ENCODE results near the gene MYO9B. TPM values are rescaled to one million over a fixed set of nuclear protein-coding genes. Genes with fewer than 3 reads are reported as not detected.
A peak's percentile ranks its signal among the peaks of the same experiment; 100 is the strongest.

The MYO9B gene
- total and polyA plus RNA-seq, 10 donors: 70.5 to 329 (median 256) TPM

DNA sequence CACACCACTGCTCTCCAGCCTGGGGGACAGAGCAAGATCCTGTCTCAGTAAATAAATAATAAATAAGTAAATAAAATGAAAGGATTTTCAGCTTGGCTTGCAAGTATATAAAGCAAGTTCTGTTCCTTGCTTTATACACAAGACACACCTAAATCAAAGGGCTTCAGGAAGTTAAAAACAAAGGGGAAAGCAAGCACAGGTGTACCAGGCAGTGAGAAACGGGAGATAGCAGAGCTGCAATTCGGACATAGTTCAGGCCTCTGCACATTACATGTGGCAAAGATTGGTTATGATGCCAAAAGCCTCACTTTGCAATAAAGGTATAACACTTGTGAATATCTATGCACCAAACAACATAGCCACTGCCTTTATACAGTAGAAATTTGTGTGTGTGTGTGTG lies 47.5 kb downstream of the MYO9B start:
- intact Hi-C loops (cut with DNase I; ENCODE audit: low total_unique reads): no loop called here
- no peak for DNase-seq
- no peak overlapping the region for H3K4me3 ChIP-seq
- peak overlapping the region in 2 of 8 donors; percentile 91 to 92 for H3K27ac ChIP-seq
- H3K36me3 ChIP-seq: peaks cover 0 to 68% (median 17%) of the 10 kb centered on the region in 6 donors
- WGBS, 5 donors: 93 to 100% (median 98%) methylated on average over 2 of the region's 2 CpGs
- H3K27me3 ChIP-seq (replicated peaks in 1 of 7): no peaks in the 10 kb centered on the region
- TF ChIP-seq, protein P1, sequence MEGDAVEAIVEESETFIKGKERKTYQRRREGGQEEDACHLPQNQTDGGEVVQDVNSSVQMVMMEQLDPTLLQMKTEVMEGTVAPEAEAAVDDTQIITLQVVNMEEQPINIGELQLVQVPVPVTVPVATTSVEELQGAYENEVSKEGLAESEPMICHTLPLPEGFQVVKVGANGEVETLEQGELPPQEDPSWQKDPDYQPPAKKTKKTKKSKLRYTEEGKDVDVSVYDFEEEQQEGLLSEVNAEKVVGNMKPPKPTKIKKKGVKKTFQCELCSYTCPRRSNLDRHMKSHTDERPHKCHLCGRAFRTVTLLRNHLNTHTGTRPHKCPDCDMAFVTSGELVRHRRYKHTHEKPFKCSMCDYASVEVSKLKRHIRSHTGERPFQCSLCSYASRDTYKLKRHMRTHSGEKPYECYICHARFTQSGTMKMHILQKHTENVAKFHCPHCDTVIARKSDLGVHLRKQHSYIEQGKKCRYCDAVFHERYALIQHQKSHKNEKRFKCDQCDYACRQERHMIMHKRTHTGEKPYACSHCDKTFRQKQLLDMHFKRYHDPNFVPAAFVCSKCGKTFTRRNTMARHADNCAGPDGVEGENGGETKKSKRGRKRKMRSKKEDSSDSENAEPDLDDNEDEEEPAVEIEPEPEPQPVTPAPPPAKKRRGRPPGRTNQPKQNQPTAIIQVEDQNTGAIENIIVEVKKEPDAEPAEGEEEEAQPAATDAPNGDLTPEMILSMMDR (IDR thresholded peaks at IDR 0.05 in 8 of 11, conservative IDR thresholded peaks at IDR 0.05 in 3 of 11): no peak
- TF ChIP-seq POLR2A (IDR thresholded peaks at IDR 0.05) (no peak), POLR2AphosphoS5 (IDR thresholded peaks at IDR 0.05) (no peak)
- peaks cover 0 to 6% (median 0%) of the 10 kb centered on the region in 8 donors for H3K9me3 ChIP-seq
- peaks cover 26 to 100% (median 57%) of the 10 kb centered on the region in 6 donors for H3K4me1 ChIP-seq

DNA sequence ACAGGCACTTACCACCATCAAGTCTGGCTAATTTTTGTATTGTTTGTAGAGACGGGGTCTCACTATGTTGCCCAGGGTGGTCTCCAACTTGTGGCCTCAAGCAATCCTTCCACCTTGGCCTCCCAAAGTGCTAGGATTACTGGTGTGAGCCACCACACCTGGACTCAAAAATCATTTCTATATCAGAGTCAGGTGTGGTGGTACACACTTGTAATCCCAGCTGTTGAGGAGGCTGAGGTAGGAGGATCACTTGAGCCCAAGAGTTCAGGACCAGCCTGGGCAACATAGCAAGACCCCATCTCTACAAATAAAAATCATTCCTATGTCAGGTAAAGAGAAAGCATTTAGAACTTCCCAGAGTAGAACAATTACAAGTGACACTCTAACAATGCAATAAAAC lies 48.4 kb downstream of the MYO9B start:
- Histone ChIP-seq H3K9me3 (peaks cover 0 to 6% (median 0%) of the 10 kb centered on the region in 8 donors), H3K4me1 (peaks cover 31 to 100% (median 64%) of the 10 kb centered on the region in 6 donors), H3K36me3 (peaks cover 0 to 70% (median 11%) of the 10 kb centered on the region in 6 donors), H3K4me3 (peak overlapping the region in 1 of 8 donors; percentile 5), H3K27ac (peak overlapping the region in 7 of 8 donors; percentile 90 to 93 (median 91)), H3K27me3 (replicated peaks in 1 of 7) (no peaks in the 10 kb centered on the region)
- intact Hi-C loops (cut with DNase I; ENCODE audit: low total_unique reads): no loop called here
- 91 to 100% (median 100%) methylated on average over 1 of the region's 1 CpG for WGBS, 5 donors
- TF ChIP-seq POLR2A (IDR thresholded peaks at IDR 0.05) (no peak), POLR2AphosphoS5 (IDR thresholded peaks at IDR 0.05) (no peak)
- TF ChIP-seq, protein P1 (IDR thresholded peaks at IDR 0.05 in 8 of 11, conservative IDR thresholded peaks at IDR 0.05 in 3 of 11): no peak
- no peak for DNase-seq

DNA sequence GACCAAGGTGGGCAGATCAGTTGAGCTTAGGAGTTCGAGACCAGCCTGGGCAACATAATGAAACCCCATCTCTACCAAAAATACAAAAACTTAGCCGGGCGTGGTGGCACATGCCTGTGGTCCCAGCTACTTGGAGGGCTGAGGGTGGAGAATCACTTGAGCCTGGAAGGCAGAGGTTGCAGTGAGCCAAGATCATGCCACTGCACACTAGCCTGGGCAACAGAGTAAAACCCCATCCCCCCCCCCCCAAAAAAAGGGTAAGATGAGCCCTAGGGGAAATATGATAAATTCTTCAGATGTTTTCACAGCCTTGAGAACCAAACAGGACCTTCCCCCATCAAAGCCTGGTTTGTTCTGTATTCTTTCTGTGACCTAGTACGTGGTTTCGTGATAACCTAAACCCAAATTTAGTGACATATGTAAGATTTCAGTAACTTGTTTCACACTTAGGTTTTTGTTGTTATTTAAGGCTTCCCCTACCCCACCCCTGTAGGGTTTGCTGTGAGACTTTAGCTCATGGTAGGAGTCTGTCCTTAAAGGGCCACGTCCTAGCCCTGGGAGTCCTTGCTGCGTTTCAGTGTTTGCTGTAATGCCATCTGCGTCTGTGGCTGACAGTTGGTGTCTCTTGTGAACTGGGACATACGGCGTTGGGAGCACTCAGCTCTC lies 49.6 kb downstream of the MYO9B start:
- H3K4me1 ChIP-seq: peaks cover 31 to 100% (median 63%) of the 10 kb centered on the region in 6 donors
- TF ChIP-seq POLR2A (IDR thresholded peaks at IDR 0.05) (no peak), POLR2AphosphoS5 (IDR thresholded peaks at IDR 0.05) (no peak)
- TF ChIP-seq, protein P1 (IDR thresholded peaks at IDR 0.05 in 8 of 11, conservative IDR thresholded peaks at IDR 0.05 in 3 of 11): no peak
- peaks cover 0 to 70% (median 3%) of the 10 kb centered on the region in 6 donors for H3K36me3 ChIP-seq
- intact Hi-C loops (cut with DNase I; ENCODE audit: low total_unique reads): loop anchor here (5.0 kb wide), 1 partner anchor 48 kb away; the partner anchor contains the start of genes HAUS8 and MYO9B
- peak overlapping the region; percentile 90 to 93 (median 91) for H3K27ac ChIP-seq
- no peaks in the 10 kb centered on the region for H3K27me3 ChIP-seq (replicated peaks in 1 of 7)
- peaks cover 0 to 6% (median 0%) of the 10 kb centered on the region in 8 donors for H3K9me3 ChIP-seq
- H3K4me3 ChIP-seq: peak overlapping the region in 6 of 8 donors; percentile 14 to 58 (median 24)
- WGBS, 5 donors: 32 to 38% (median 36%) methylated on average over 6 to 10 of the region's 10 CpGs
- DNase-seq: no peak

All from spleen (tissue), 11 donors.